KG1 (cell line): ENCODE results near the gene PGAP3.

ENCODE experiments used
- DNase-seq: peaks from one replicate; lab custom pipeline; 2025; lab: John Stamatoyannopoulos, UW

The PGAP3 gene

DNA sequence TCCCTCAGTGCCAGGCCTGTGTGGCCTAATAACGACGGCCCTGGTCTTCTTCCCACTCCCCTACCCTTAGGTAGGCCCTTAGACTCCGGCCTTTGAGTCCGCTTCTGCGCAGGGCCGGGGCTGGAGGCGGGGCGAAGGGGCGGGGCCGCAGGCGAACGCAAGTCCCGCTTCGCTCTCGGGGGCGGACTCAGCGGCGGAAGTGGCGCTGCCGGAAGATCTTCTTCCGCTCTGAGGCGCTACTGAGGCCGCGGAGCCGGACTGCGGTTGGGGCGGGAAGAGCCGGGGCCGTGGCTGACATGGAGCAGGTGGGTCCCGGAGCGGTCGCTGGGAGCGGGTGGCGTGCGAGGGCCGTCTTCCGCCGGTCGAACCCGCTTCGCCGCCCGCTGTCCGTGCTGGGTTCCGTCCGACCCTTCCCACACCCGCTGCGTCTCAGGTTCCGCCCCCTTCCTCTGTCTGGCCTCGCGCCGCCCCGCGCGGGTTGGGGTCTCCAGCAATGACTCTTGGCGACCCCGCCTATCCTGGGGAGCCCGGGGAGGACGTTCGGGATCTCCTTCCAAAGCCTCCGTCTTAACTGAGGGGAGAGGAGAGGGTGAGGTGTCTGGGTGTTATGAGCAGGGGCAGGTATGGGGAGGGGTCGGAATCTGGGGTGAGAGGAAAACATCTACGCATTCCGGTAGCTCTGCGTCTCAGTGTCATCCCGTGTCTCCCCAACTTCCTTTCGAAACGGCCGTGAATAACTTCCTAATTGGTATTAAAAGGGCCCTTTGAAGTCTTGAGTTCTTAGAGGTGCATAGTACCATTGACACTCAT lies 50.7 kb downstream of the PGAP3 start, which contains the start of gene STARD3:
STARD3 (plus strand) TSS at position 218 of the 810 bp plus-strand sequence. CDS start 16,388 bp downstream, outside the sequence.
- peak; percentile 90 for DNase-seq

DNA sequence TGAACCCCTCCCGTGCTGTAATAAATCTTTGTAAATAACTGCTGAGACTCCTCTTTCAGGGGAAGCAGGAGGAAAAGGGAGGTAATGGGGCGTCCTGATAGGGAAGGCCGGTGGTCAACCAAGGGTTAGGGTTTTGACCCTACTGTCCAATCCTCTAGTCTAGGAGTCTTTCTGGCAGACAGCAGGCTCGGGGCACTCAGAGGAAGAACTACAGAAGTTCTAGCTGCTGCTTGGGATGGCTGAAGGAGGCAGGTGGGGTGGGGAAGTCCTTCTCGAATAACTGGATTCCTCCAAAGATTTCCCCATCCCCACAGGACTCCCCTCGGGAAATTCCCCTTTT lies 51.3 kb downstream of the PGAP3 start:
- no peak for DNase-seq

DNA sequence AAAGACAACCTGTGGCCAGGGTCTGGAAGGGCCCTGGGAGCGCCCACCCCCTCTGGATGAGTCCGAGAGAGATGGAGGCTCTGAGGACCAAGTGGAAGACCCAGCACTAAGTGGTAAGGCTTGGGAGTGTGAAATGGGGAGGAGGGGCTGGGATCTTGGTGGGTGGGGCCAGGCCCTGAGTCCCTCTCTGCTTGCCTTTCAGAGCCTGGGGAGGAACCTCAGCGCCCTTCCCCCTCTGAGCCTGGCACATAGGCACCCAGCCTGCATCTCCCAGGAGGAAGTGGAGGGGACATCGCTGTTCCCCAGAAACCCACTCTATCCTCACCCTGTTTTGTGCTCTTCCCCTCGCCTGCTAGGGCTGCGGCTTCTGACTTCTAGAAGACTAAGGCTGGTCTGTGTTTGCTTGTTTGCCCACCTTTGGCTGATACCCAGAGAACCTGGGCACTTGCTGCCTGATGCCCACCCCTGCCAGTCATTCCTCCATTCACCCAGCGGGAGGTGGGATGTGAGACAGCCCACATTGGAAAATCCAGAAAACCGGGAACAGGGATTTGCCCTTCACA lies 52.2 kb downstream of the PGAP3 start:
- DNase-seq: no peak

DNA sequence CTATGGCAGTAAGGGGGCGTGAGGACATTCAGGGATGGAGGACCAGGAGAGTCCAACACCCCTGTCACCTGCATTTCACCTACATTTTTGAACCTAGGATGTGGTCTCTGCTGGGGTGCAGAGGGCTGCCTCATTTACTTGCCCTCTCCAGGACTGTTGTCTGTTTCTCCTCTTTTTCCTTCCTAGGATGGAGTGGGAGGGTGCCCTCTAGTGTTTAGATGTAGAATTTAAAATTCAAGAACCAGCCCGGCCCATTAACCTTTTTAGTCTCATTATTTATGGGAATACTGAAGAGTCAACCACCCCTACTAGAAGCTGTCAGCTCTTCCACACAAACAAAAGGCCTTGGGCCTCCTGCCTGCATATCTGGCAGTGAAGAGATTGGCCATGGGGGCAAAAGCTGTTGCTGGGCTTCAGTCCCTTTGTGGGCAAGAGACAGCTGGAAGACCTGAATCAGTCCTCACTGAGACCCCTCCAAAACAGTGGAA lies 53.4 kb downstream of the PGAP3 start:
- no peak for DNase-seq

DNA sequence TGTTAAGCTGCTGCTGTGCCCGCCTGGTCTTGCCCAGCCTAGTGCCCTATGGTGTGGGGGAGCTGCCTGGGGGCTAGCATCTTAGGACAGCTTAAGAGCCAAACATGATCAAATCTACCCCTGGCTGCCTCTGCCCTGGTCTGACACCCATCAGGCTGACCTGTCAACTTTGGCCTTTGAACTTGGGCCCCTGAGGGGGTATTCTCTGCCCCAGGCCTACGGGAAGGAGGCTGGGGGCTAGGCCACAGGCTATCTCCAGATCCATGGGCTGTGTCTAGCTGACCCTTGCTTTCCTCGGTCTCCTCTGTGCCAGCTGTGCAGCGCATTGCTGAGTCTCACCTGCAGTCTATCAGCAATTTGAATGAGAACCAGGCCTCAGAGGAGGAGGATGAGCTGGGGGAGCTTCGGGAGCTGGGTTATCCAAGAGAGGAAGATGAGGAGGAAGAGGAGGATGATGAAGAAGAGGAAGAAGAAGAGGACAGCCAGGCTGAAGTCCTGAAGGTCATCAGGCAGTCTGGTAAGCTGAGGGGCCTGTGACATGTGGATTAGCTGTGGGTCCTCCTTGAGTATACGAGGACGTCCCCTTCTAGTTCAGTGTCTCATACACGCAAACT lies 54.2 kb downstream of the PGAP3 start:
- DNase-seq: no peak

DNA sequence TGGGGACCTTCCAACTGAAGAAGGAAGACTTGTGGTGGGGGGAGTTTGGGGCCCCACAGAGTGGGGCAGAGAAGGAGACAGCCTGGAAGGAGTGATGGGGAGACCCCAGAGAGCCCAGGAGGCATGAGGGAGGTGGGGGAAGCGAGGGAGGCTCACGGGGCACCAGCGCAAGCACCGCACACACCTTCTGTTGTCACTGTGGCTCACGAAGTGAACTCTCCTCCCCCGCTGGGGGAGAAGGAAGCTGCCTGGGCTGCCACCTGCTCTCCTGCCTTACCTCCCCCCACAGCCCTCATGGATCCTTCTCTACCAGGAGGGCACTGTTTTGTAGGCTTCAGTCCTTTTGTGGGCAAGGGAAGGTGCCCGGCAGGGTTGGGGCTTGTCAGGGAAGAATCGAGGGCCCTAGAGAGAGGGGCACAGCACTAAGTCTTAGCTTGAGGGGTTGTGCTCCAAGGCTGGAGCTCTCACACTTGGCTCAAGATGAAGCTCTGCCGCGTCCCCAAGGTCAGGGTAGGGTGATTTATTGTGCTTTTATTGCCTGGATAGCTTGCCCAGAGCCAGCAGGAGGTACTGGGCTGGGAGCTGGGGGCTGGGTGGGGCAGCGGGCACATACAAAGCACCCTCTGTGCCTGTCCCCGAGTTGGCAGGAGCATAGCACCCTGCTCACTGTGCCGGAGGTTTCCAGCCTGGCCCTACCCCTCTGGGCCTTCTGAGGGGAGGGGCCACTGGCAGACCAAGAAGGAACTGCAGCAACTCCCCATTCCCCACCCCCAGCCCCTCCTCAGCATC lies 55.5 kb downstream of the PGAP3 start:
- no peak for DNase-seq

DNA sequence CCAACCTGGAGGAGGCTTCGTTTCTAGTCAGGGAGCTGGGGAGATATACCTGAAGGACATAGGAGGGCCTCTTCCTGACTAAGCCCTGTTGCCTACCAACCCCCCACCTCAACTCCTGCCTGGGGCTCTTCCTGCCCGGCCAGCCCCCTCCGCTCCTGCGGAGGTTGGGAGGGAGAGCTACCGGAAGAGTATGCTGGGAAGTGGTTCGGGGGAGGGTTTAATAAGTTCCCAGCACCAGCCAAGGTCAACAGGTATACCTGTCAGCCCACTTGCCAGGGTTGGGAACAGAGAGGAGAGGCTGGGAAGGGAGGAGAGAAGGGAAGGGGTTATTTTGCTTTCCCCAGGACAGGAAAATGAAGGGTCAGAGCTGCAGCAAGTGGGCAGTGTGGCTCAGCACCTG lies 56.5 kb downstream of the PGAP3 start:
- DNase-seq: no peak

DNA sequence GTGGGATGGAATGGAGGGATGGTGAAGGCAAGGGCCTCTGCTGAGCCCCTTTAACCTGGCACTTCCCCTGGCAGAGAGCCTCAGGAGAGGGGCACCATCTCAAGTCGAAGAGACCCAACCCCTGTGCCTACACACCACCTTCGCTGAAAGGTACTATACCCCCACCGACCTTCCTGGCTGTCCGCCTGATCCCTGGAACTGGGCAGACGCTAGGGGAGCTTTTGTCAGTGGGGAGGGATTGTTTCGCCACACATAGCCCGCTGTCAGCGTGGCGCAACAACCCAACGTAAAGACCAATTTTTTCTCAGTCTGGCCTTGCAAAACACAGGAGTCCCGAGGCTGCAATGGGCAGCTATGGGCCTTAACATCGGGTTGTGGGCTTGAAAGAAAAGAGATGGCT lies 58.0 kb downstream of the PGAP3 start:
- DNase-seq: no peak

DNA sequence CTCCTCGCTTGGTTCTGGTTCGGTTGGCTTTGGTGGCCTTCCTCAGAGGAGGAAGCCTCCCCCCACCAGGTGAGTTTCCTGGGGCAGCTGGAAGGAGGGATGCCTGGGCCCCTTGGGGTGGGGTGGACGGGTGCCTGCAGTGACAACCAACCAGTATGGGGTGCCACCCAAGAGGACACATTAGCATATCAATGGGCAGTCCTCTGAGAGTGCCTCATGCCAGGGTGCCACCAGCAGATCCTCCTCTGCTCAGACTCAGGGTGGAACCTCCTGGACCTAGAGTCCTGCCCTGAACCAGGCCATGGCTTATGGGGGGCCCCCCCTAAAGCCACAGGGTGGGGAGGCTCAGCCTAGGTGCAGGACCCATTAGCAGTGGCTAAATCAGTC lies 58.4 kb downstream of the PGAP3 start:
- no peak for DNase-seq

DNA sequence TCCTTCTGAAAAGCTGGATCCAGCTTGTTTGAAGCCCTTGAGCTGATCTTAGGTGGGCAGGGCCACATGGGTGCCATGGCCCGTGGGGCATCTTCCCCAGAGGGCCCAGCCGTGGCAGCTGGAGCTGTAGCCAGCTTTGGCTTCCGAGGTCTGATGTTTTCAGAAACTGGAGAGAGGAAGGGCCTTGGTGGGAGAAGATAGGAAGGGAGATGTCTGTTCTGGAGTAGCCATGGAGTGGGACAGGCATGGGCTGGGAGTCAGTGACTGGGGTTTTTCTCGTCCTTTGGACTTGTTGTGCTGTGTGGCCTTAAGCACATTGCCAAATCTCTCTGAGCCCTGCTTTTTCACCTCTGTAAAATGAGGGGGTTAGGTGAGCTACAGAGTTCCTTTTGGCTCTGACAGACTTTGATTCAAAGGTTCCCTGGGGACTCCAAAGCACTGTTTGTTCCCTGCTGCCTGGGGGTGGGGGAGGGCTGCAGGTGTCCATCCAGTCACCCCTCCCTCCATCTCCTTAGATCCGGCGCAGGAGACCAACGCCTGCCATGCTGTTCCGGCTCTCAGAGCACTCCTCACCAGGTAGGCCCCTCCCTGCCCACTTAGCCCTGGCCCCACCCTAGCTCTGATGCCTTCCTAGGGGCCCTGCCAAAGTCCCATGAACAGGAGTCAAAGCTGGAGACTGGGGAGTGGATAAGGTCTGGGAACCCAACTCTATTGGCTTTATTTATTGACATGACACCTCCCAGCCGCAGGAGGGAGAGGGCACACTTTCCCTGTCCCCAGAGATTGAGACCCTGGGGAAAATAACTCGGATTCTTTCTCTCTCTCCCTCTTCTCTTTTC lies 59.0 kb downstream of the PGAP3 start:
- no peak for DNase-seq

DNA sequence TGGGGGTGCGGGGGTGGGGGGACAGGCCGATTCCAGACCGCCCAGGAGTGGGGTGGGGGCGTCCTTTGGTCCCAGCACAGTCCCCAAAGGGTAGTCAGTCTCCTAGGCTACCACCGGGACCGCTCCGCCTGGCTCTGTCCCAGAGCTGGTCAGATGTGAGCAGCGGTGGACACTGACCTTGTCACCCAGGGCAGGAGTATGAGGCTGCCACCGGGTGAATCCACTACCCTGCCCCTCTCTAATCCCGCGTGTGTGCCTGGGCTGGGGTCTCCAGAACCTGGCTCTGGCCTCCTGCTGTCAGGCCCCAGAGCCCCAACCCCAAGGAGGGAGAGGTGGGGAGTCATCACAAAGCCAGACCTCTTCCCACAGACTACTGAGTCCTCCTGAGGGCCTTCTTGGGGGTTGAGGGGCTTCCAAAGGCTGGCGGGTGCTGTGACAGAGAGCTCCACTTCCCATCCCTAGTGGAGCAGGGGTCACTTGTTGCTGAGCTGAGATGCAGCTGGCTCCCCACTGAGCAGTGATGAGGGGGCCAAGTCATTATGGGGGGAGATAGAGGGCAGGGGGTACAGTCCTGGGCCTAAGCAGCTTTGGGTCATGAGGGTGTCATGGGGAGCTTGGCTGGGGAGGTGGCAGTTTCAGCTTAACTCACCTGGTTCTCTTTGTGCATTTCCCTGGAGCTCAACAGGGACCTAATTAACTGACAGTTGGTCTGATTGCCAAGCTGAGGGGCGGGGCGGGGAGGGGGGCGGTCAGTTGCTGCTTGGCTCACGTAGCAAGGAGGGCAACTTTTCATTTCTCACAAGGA lies 59.9 kb downstream of the PGAP3 start:
- no peak for DNase-seq

DNA sequence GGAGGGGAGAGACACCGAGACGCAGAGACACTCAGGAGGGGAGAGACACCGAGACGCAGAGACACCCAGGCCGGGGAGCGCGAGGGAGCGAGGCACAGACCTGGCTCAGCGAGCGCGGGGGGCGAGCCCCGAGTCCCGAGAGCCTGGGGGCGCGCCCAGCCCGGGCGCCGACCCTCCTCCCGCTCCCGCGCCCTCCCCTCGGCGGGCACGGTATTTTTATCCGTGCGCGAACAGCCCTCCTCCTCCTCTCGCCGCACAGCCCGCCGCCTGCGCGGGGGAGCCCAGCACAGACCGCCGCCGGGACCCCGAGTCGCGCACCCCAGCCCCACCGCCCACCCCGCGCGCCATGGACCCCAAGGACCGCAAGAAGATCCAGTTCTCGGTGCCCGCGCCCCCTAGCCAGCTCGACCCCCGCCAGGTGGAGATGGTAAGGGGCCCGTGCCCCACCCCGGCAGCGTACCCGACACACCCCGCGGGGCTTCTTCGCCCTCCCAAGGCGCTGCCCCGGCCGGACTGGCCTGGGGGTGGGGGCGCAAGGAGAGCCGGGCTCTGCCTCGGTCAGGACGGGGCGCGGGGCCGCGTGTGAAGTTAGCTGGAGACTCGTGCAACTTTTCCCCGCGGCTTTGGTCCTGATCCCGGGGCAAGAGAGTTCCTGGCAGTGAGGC lies 60.7 kb downstream of the PGAP3 start:
- DNase-seq: no peak

DNA sequence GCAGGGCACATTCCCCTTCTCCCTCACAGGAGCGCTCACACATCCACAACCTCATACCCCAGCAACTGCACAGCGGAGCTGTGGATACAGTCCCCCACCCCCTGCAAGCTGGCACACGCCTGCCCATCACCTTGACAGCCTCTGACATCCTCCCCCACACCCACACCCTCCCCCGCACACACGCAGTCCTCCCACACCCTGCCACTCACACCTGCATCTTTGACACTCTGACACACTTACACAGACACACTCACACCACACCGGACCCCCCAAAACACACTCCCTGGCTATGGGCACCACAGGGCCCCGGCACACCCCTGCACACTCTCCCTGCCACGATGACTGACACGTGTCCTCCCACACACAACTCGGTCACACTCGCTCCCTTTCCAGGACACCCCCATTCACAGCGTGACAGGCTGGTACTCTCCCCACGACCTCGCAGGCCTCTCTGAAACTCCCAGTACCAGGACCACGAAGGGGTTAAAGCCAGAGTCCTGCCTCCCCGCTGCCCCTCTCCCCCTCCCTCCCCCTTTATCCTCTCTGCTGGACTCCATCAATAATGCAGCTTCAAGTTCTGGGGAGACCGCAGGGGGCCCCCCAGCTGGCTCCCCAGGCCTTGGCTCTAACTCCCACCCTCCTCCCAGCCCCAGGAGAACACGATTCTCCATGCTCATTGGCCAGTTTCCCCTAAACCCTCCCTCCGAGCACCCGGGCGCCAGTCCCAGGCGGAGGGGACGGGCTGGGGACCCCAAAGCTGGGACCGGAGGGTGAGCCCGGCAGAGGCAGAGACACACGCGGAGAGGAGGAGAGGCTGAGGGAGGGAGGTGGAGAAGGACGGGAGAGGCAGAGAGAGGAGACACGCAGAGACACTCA lies 61.4 kb downstream of the PGAP3 start, which contains the start of gene PPP1R1B:
PPP1R1B (plus strand) TSS at position 782 of the 876 bp plus-strand sequence. CDS start 441 bp downstream, outside the sequence.
- DNase-seq: no peak

DNA sequence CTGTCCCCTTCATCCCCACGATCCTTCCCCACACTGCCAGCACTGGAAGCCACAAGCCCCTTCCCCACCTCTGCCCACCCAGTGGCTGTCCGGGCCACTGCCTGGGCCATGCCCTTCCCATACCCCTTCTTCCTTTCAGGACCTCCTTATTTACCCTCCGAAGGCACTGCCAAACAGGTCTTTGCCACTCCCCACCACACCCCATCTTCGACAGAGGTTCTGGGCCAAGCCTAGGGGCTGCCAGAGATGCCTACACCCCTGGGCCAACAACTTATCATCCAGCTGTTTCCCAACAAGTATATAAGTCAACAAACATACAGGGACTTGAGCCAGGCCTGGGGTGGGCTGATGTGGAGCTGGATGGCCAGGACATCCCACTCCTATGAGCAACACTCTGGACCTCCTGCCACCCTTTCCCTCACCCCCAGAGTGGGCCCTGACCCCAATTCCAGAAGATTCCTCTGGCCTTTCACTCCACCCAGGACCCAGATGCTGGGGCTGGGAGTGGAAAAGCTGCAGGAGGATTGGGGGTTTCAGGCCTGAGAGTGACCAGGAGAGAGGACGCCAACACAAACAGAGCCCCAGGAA lies 62.6 kb downstream of the PGAP3 start:
- DNase-seq: no peak

DNA sequence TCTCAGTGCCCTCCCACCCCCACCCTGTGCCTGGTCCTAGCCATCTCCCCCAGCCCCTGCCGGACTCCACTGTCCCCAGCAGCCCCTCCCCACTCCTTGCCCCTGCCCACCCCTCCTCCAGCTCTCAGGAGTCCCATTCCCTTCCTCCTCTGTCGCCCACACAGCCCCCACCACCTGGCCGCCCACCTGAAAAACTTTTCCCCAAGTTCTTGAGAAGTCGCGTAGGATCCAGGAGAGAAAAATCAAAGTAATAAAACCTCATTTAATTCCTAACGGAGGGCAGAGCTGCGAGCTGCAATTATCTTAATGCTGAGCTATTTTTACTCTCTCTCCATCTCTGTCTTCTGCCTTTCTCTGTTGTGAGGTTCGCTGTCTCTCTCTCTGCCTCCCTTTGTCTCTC lies 63.5 kb downstream of the PGAP3 start:
- no peak for DNase-seq

DNA sequence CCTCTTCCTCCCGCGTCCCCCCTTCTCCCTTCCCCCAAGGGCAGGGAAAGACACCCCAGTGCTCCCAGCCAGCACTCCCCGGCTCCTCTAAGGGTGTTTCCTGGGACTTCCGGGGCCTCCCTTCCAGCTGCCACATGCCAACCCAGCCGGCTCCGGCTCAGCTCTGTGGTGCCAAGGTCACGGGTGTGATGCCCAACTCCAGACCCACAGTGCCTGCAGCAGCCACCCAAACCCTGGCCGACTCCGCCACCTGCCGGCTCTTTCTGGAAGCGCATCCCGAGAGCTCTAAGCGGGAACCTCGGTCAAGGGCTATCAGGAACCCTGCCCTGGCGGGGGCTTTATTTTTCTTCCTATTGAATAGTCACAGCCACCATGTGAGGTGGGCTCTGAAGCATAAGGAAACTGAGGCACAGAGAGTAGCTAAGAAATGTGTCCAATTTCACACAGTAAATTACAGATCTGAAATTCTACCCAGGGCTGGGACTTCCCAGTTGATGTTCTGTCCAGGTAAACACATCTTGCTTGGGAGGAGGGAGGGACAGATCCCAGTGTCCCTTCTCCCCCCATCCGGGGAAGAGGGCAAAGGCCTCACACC lies 64.4 kb downstream of the PGAP3 start:
- peak; percentile 52 for DNase-seq

DNA sequence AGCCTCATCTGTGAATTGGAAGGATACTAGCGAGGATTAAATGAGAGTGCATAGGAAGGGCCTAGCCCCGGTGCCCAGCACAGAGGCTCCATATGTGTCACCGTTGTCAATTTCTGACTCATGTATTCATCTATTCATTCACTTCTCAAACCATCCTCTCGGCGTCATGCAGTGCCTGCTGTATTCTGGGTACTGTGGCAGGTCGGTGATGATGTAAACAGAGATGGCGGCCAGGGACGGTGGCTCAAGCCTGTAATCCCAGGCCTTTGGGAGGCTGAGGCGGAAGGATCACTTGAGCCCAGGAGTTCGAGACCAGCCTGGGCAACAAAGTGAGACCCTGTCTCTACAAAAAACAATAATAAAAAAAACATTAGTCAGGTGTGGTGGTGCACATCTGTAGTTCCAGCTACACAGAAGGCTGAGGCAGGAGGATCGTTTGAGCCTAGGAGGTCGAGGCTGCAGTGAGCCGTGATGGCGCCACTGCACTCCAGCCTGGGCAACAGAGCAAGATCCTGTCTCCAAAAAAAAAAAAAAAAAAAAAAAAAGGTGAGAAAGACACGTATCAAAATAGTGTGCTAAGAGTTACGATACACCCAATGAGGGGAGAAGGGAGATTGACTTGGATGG lies 65.4 kb downstream of the PGAP3 start:
- DNase-seq: no peak
